DMS 273 (cell line): ENCODE data around the gene MEPCE.
"Not testable (repeated sequence)": the region's sequence is repeated elsewhere in the genome, so short reads cannot be mapped to it uniquely, and the experiment has no call there.

ENCODE experiments used
- DNase-seq: peaks from one replicate; lab custom pipeline; 2025; ENCODE audit not compliant: unreplicated experiment; lab: John Stamatoyannopoulos, UW

MEPCE gene

DNA sequence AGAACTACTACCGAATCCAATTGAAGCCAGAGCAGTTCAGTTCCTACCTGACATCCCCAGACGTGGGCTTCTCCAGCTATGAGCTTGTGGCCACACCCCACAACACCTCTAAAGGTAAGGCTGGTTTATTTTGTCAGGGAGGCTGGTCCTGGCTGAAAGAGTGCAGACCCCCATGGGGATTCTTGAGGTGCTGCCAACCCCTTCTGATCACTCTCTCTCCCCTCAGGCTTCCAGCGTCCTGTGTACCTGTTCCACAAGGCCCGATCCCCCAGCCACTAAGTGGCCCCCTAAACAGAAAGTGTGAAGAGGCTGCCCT is 3.6 kb downstream of the MEPCE start:
- no peak for DNase-seq

DNA sequence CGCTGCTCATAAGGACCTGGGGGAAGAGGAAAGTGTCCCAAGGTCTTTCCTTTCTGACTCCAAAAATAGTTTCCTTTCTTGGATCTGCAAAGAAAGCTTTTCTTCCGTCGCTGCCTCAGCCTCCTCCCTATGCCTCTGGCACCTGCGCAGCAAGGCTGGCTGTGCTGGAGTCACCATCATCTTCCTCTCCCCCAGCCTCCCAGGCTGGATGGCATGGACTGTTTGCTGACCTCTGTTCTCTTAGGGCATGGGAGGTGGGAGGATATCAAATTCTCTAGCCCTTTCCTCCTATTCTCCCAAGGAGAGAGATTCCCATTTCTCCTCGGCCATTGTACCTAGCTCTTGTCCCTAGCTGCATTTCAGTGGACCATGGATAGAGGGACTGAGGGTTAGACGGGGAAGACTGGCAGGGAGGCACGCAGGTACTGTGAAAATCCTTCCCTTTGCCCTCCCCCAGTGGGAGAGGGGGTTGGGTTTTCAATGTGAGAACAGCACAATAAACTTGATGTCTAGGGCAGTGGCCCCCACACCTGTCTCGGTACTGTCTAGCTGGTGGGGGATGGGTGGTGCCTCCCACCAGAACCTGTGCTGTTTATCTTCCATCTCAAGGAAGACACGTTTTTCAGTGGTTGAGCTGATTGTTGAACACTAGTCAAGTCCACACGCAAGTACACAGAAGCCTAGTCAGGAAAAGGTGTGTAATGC is 4.1 kb downstream of the MEPCE start:
- no peak for DNase-seq

- DNase-seq: no peak
Measured at GRCh38 chr7:100434297-100435144, 4.9 kb downstream of the MEPCE start.

GRCh38 chr7:100435401-100436304 is 6.0 kb downstream of the MEPCE start:
- peak; percentile 83 for DNase-seq

DNA sequence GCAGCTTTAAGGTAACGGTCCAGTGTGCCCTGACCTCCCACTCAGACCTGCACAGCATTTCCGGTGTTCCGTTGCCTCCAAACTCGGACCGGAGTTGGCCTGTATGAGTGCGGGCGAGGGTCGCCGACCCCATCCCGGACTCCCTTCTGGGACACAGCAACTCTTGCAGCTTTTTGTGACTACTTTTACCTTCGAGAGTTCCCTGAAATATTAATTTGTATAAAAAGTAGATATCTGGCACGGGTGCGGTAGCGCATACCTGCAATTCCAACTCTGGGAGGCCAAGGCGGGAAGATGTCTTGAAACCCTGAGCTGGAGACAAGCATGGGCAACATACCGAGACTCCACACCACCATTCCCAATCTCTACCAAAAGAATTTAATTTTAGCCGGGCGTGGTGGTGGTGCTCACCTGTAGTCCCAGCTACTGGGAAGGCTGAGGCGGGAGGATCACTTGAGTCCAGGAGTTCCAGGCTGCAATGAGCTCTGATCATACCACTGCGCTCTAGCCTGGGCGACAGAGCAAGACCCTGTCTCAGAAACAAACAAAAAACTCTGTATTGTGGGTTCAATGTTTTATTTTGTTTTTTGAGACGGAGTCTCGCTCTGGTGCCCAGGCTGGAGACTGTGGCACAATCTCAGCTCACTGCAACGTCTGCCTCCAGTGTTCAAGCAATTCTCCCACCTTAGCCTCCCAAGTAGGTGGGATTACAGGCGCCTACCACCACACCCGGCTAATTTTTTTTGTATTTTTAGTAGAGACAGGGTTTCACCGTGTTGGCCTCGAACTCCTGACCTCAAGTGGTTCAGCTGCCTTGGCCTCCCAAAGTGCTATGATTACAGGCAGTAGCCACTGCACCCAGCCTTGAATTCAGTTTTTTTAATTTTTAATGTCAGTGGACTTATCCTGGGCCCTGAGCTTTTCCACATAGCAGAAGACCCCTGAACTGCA is 7.8 kb downstream of the MEPCE start:
- DNase-seq: no peak

- no peak for DNase-seq
Measured at GRCh38 chr7:100438172-100438571, 8.5 kb downstream of the MEPCE start.

- not testable (repeated sequence) for DNase-seq
Measured at GRCh38 chr7:100438731-100439130, 9.1 kb downstream of the MEPCE start.

GRCh38 chr7:100439244-100439643 is 9.6 kb downstream of the MEPCE start:
- not testable (repeated sequence) for DNase-seq

DNA sequence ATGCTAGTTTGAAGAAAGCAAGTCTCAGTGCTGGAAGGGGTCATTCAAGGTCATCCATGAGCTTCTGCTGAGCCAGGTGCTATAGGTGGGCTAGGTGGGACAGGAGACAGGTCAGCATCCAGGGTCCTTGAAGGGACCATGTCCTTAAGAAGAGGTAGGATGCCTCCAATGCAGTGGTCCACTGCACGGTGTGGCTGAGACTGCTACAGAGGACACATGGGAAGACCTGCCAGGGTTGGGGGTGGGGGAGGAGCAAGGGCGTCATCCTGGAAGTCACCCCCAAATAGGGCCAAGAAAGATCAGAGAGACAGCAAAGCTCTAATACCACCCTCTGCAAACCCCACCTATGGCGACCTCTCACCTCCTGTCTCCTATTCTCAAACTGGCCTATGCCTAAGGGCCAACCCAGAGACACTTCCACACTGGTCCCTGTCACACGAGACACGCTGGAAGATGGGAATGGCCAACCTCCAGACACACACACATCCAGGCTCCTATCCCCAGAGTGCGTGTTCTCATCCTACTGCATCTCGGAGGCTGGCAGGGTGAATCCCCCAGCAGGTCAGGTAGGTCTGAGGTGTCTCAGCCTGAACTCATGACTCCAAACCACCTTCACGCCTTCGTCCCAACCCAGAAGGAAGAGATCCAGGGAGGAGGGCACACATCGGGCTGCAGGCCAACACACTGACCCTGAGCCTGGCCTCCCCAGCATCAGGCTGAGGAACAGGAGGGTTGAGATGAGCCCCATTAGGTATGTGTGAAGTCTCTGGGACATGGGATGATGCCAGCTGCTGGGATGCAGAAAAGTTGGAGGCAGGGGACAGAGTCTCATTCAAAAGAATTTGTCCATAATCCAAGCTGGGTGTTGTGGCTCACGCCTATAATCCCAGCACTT is 12.3 kb downstream of the MEPCE start:
- no peak for DNase-seq

- no peak for DNase-seq
Measured at GRCh38 chr7:100443096-100443840, 13.6 kb downstream of the MEPCE start.

GRCh38 chr7:100444311-100445278 is 15.0 kb downstream of the MEPCE start:
- no peak for DNase-seq

DNA sequence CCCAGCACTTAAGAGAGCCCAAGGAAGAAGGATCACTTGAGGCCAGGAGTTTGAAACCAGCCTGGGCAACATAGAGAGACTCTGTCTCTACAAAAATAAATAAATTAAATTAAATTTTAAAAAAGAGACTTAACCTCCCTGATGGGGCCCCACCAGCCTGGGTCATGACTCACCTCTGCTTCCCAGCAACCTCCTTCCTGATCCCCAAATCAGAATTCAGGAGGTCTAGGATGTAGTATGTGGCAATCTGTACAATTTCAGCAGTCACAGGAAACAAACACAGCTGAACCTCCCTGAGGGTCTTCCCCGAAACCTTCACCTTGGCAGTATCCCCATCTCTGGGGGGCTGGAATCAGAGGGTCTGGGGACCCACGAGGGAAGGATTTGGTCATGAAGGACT is 16.4 kb downstream of the MEPCE start:
- DNase-seq: no peak

DNA sequence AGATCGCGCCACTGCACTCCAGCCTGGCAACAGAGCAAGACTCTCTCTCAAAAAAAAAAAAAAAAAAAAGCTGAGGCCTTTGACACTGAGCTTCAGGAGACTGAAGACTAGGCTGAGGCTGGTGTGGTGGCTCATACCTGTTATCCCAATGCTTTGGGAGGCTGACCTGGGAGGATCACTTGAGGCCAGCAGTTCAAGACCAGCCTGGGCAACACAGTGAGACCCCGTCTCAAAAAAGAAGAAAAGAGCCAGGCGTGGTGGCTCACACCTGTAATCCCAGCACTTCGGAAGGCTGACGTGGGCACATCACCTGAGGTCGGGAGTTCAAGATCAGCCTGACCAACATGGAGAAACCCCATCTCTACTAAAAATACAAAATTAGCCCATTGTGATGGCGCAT is 17.7 kb downstream of the MEPCE start:
- not testable (repeated sequence) for DNase-seq

DNA sequence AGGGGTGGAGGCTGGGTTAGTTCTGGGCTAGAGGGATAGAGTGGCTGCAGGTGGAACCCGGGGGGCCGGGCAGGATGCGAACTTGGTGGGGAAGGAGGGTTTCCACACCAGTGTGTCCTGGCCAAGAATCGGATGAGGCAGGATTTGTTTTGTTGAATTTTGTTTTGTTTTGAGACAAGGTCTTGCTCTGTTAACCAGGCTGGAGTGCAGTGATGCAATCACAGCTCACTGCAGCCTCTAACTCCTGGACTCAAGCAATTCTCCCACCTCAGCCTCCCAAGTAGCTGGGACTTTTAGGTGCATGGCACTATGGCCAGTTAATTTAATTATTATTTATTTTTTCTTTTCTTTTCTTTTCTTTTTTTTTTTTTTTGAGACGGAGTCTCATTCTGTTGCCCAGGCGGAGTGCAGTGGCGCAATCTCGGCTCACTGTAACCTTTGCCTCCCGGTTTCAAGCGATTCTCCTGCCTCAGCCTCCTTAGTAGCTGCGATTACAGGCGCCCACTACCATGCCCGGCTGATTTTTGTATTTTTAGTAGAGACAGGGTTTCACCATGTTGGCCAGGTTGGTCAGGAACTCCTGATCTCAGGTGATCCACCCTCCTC is 19.7 kb downstream of the MEPCE start:
- no peak for DNase-seq

- no peak for DNase-seq
Measured at GRCh38 chr7:100452513-100452912, 22.9 kb downstream of the MEPCE start.

DNA sequence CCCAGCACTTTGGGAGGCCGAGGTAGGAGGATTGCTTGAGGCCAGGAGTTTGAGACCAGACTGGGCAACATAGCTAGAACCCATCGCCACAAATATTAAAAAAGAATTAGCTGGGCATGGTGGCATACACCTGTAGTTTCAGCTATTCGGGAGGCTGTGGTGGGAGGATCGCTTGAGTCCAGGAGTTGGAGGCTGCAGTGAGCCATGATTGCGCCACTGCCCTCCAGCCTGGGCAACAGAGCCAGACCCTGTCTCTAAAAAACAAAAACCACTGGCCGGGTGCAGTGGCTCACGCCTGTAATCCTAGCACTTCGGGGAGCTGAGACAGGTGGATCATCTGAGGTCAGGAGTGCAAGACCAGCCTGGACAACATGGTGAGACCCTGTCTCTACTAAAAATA is 24.2 kb downstream of the MEPCE start:
- not testable (repeated sequence) for DNase-seq

- DNase-seq: no peak
Measured at GRCh38 chr7:100455206-100455605, 25.6 kb downstream of the MEPCE start.
